ENCODE data around the gene CCDC74A.

DNA sequence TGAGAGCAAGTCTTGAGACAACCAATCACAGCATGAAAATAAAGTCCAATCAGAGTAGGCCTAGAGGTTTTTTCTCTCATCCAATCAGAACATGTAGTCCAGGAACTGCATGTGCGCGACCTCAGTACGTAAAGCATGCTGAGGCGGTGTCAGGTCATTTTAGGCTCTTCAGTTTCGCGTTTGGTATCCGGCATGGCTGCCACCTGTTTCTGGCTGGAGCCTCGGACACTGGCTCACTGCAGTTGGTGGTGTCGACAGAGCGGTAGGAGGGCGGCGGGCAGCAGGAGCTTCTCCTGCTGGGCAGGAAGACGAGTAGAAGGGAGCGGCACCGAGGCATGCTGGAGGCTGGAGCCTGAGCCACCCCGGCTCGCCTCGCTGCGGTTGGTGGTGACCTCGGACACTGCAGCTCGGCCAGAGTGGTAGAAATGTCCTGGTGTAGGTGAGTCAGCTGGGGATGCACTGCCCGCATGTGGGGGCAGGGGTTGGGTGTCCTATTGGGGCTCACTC lies 15.8 kb downstream of the CCDC74A start:
- TF ChIP-seq, protein P1, sequence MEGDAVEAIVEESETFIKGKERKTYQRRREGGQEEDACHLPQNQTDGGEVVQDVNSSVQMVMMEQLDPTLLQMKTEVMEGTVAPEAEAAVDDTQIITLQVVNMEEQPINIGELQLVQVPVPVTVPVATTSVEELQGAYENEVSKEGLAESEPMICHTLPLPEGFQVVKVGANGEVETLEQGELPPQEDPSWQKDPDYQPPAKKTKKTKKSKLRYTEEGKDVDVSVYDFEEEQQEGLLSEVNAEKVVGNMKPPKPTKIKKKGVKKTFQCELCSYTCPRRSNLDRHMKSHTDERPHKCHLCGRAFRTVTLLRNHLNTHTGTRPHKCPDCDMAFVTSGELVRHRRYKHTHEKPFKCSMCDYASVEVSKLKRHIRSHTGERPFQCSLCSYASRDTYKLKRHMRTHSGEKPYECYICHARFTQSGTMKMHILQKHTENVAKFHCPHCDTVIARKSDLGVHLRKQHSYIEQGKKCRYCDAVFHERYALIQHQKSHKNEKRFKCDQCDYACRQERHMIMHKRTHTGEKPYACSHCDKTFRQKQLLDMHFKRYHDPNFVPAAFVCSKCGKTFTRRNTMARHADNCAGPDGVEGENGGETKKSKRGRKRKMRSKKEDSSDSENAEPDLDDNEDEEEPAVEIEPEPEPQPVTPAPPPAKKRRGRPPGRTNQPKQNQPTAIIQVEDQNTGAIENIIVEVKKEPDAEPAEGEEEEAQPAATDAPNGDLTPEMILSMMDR (IDR thresholded peaks at IDR 0.05), result no peak
- no peak for TF ChIP-seq POLR2A (IDR thresholded peaks at IDR 0.05)
